K562 (cell line): ENCODE data around the gene SPTLC2. TPM values are rescaled to one million over a fixed set of nuclear protein-coding genes. Genes with fewer than 3 reads are reported as not detected.

Experiments used
- ATF6 ChIP-seq: sonication (generic); formaldehyde crosslinking; IDR thresholded peaks from 2 replicates; pipeline ENCODE4 v1.4.0; 2020; ENCODE audit warnings: mild to moderate bottlenecking, missing genetic modification reagents
- EWSR1 ChIP-seq: fragments of 450-650 bp; IDR thresholded peaks from 2 replicates; pipeline ENCODE4 v1.6.1; 2018; ENCODE audit warnings: borderline replicate concordance, mild to moderate bottlenecking, low read depth, moderate library complexity; ENCODE audit not compliant: partially characterized antibody
- HDGF ChIP-seq: fragments of 450-650 bp; IDR thresholded peaks from 2 replicates; pipeline ENCODE4 v1.6.1; 2016
- HLTF ChIP-seq: fragments of 450-650 bp; IDR thresholded peaks from 2 replicates; pipeline ENCODE4 v1.6.1; 2016
- KDM4B ChIP-seq, 2 experiments: fragments of 450-650 bp in 1 of 2; sonication (generic) in 1 of 2; IDR thresholded peaks; 2 replicates each; pipeline ENCODE4 v1.6.1; 2016 to 2017; ENCODE audit warnings: borderline replicate concordance in 2 of 2, antibody characterized with exemption in 1 of 2, low read depth in 1 of 2, mild to moderate bottlenecking in 1 of 2
- MAFG ChIP-seq: fragments of 450-650 bp; conservative IDR thresholded peaks from 2 replicates; pipeline ENCODE4 v1.6.1; 2016; ENCODE audit warnings: missing genetic modification characterization, missing compliant biosample characterization
- MCM5 ChIP-seq: fragments of 450-650 bp; IDR thresholded peaks from 2 replicates; pipeline ENCODE4 v1.6.1; 2016; ENCODE audit warnings: low read depth
- POLR3G ChIP-seq: IDR thresholded peaks from 2 replicates; pipeline ENCODE4 v1.6.1; 2011; ENCODE audit not compliant: insufficient read length, insufficient replicate concordance; ENCODE audit errors: extremely low read depth
- RBFOX2 ChIP-seq: fragments of 200-400 bp; formaldehyde crosslinking; IDR thresholded peaks from 2 replicates; pipeline ENCODE4 v1.6.1; 2017; ENCODE audit warnings: low read depth, mild to moderate bottlenecking, low read length, moderate library complexity
- RERE ChIP-seq: sonication (generic); formaldehyde crosslinking; IDR thresholded peaks from 2 replicates; pipeline ENCODE4 v1.8.0; 2023; ENCODE audit warnings: missing genetic modification reagents, mild to moderate bottlenecking, borderline replicate concordance
- RFX7 ChIP-seq: fragments of 250-450 bp; sonication (Bioruptor Pico); IDR thresholded peaks from 2 replicates; pipeline ENCODE4 v1.5.1; 2021; ENCODE audit warnings: mild to moderate bottlenecking
- SOX6 ChIP-seq: fragments of 450-650 bp; IDR thresholded peaks from 2 replicates; pipeline ENCODE4 v1.6.1; 2014; ENCODE audit warnings: mild to moderate bottlenecking
- SRSF7 ChIP-seq: fragments of 200-400 bp; formaldehyde crosslinking; optimal IDR thresholded peaks from 2 replicates; pipeline ENCODE3; 2017; ENCODE audit warnings: mild to moderate bottlenecking, low read depth, low read length
- SUPT5H ChIP-seq: fragments of 450-650 bp; IDR thresholded peaks from 2 replicates; pipeline ENCODE4 v1.6.1; 2016
- TCFL5 ChIP-seq: fragments of 250-450 bp; sonication (Bioruptor Pico); conservative IDR thresholded peaks from 2 replicates; pipeline ENCODE4 v1.6.1; 2021; ENCODE audit warnings: mild to moderate bottlenecking, moderate library complexity, matching md5 sums
- ZBTB11 ChIP-seq, 3 experiments: fragments of 200-800 bp in 1 of 3; fragments of 250-450 bp in 1 of 3; fragments of 450-650 bp in 1 of 3; sonication (Bioruptor Pico) in 1 of 3; sonication (Bioruptor generic) in 1 of 3; formaldehyde crosslinking in 1 of 3; IDR thresholded peaks; 2 replicates each; pipeline versions ENCODE4 v1.6.1 to v1.8.0; 2016 to 2022; ENCODE audit warnings: mild to moderate bottlenecking in 2 of 3, missing genetic modification characterization in 2 of 3, missing compliant biosample characterization in 1 of 3, moderate library complexity in 1 of 3
- ZNF263 ChIP-seq: sonication (generic); formaldehyde crosslinking; IDR thresholded peaks from 2 replicates; pipeline ENCODE4 v1.8.0; 2022; ENCODE audit warnings: mild to moderate bottlenecking, missing genetic modification reagents, borderline replicate concordance
- polyA plus RNA-seq, 8 experiments: library from polyadenylated mRNA; depleted of rRNA in 4 of 8; stranded (reverse) in 5 of 8; unstranded in 3 of 8; fragments of >200 nt; fragmentation: Nextera tagmentation in 2 of 8; fragmentation: Illumina TruSeq in 1 of 8; extraction: Ambion mirVana in 2 of 8; extraction: Trizol in 1 of 8; gene quantifications; 2 replicates each; pipeline versions ENCODE4 v1.2.1 to v1.2.3, GENCODE V29; 2011 to 2014; ENCODE audit warnings: inconsistent platforms in 1 of 8, missing spikeins in 1 of 8
- total RNA-seq, 7 experiments: library from RNA; depleted of rRNA in 6 of 7; stranded (reverse); fragments of >200 nt in 6 of 7; fragmentation: Illumina TruSeq in 2 of 7; extraction: Trizol in 2 of 7; gene quantifications; 2 replicates each; pipeline versions ENCODE4 v1.2.1 to v1.2.3, GENCODE V29; 2011 to 2021; ENCODE audit warnings: low replicate concordance in 1 of 7

Gene SPTLC2
- total and polyA plus RNA-seq, 9 of the 15 experiments (the other 6 are each of a cell fraction or from before 2014, with no cell fraction given): 4.5 to 30.4 (median 14.0) TPM

GRCh38 chr14:77616454-77617229 is at the start of gene SPTLC2 (continued):
- no peak for TF ChIP-seq RERE (CRISPR knock-in tag)
- peak; percentile 90 for TF ChIP-seq RBFOX2
- TF ChIP-seq TCFL5: no peak
- peak; percentile 68 for TF ChIP-seq SUPT5H
- no peak for TF ChIP-seq EWSR1
- TF ChIP-seq ZBTB11 (CRISPR knock-in tag; IDR thresholded peaks at IDR 0.05): peak in 1 of 3 experiments; percentile 74; a peak in 2 of 6 replicates
- no peak for TF ChIP-seq SOX6
- no peak for TF ChIP-seq MAFG (tag)
- no peak for TF ChIP-seq ZNF263
- TF ChIP-seq MCM5: no peak
- TF ChIP-seq POLR3G: no peak
- no peak for TF ChIP-seq HDGF
- no peak for TF ChIP-seq SRSF7
- TF ChIP-seq RFX7: no peak
- no peak for TF ChIP-seq KDM4B (IDR thresholded peaks at IDR 0.05; ENCODE audit: borderline replicate concordance in 2 of 2, low read depth in 1 of 2)
- no peak for TF ChIP-seq HLTF
- TF ChIP-seq ATF6 (CRISPR knock-in tag): no peak
